Transverse colon (tissue), 3 donors: ENCODE results near the gene CAMTA1.

Experiments used
- CTCF ChIP-seq, 5 experiments: fragments of 200-600 bp in 3 of 5; fragments of 450-650 bp in 2 of 5; sonication (generic) in 3 of 5; IDR thresholded peaks; 1 replicate in 2 of 5; 2 replicates in 3 of 5; pipeline ENCODE4 v1.5.1; 2016 to 2017; ENCODE audit warnings: antibody characterized with exemption in 5 of 5, inconsistent platforms in 3 of 5, mild to moderate bottlenecking in 2 of 5, moderate library complexity in 1 of 5
- EP300 ChIP-seq: sonication (generic); formaldehyde crosslinking; IDR thresholded peaks from one replicate; pipeline ENCODE4 v1.6.1; 2017; ENCODE audit warnings: antibody characterized with exemption, low read depth
- POLR2A ChIP-seq: fragments of 450-650 bp; IDR thresholded peaks from one replicate; pipeline ENCODE4 v1.6.1; 2016; ENCODE audit warnings: antibody characterized with exemption, mild to moderate bottlenecking, moderate library complexity

- TF ChIP-seq EP300 (no peak), POLR2A (no peak), CTCF (IDR thresholded peaks at IDR 0.05) (no peak)
Observed at GRCh38 chr1:6909401-6909800, 124.1 kb downstream of the CAMTA1 start.
